ENCODE measurements around the gene DLG2.

GRCh38 chr11:84146826-84147225, 1480.3 kb downstream of the DLG2 start:
- no peak for TF ChIP-seq RFX5 (IDR thresholded peaks at IDR 0.05; ENCODE audit: low read depth, low read length)
- TF ChIP-seq, protein P1, sequence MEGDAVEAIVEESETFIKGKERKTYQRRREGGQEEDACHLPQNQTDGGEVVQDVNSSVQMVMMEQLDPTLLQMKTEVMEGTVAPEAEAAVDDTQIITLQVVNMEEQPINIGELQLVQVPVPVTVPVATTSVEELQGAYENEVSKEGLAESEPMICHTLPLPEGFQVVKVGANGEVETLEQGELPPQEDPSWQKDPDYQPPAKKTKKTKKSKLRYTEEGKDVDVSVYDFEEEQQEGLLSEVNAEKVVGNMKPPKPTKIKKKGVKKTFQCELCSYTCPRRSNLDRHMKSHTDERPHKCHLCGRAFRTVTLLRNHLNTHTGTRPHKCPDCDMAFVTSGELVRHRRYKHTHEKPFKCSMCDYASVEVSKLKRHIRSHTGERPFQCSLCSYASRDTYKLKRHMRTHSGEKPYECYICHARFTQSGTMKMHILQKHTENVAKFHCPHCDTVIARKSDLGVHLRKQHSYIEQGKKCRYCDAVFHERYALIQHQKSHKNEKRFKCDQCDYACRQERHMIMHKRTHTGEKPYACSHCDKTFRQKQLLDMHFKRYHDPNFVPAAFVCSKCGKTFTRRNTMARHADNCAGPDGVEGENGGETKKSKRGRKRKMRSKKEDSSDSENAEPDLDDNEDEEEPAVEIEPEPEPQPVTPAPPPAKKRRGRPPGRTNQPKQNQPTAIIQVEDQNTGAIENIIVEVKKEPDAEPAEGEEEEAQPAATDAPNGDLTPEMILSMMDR (conservative IDR thresholded peaks at IDR 0.05; ENCODE audit: low read depth, low read length), result no peak

All from IMR-90 (cell line).